Measurements from ENCODE around the gene SLC22A5. TPM values are rescaled to one million over a fixed set of nuclear protein-coding genes. Genes with fewer than 3 reads are reported as not detected.

The SLC22A5 gene
- total and polyA plus RNA-seq, 3 donors from 2014 or later, result 9.5 to 11.9 (median 11.8) TPM

DNA sequence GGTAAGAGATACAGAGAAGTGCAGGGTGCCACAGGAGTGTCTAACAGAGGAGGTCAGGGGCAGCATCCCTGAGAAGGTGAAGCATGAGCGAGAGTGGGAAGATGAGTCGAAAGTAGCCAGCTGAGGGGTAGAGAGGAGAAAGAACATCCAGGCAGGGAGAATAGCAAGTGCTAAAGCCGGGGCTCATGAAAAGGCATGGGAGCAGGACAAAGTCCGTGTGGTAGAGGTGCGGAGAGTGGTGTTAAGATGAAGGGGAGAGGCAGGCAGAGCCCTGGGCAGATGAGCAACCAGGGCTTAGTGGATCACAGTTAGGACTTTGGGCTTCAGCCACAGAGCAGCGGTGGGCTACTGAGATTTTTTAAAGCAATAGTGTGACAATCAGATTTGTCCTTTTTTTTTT is 10.5 kb downstream of the SLC22A5 start:
- no peak for DNase-seq
- no peak for TF ChIP-seq CTCF (IDR thresholded peaks at IDR 0.05)
- H3K4me1 ChIP-seq, result no peaks in the 10 kb centered on the region
- intact Hi-C loops (cut with DNase I; ENCODE audit: low total_unique reads), result no loop called here
- no peaks in the 10 kb centered on the region for H3K27me3 ChIP-seq
- no peak overlapping the region for H3K4me3 ChIP-seq
- H3K9me3 ChIP-seq, result no peaks in the 10 kb centered on the region
- WGBS, 2 donors, result 91 to 96% methylated on average over 6 of the region's 6 CpGs
- H3K27ac ChIP-seq, result no peak overlapping the region
- no peaks in the 10 kb centered on the region for H3K36me3 ChIP-seq (ENCODE audit: low read depth, missing control alignments)

GRCh38 chr5:132380741-132381140 is 11.2 kb downstream of the SLC22A5 start:
- Histone ChIP-seq H3K4me3 (no peak overlapping the region), H3K9me3 (no peaks in the 10 kb centered on the region), H3K4me1 (peaks cover 4% of the 10 kb centered on the region), H3K27ac (no peak overlapping the region), H3K27me3 (no peaks in the 10 kb centered on the region), H3K36me3 (ENCODE audit: low read depth, missing control alignments) (no peaks in the 10 kb centered on the region)
- WGBS, 2 donors, result 80 to 88% methylated on average over 2 of the region's 2 CpGs
- intact Hi-C loops (cut with DNase I; ENCODE audit: low total_unique reads), result no loop called here
- TF ChIP-seq POLR2A (IDR thresholded peaks at IDR 0.05), result no peak
- no peak for TF ChIP-seq CTCF (IDR thresholded peaks at IDR 0.05)
- no peak for DNase-seq

GRCh38 chr5:132381614-132382013 is 12.1 kb downstream of the SLC22A5 start:
- WGBS, 2 donors, result 96 to 100% methylated on average over 1 of the region's 1 CpG
- Histone ChIP-seq H3K27me3 (no peaks in the 10 kb centered on the region), H3K4me3 (no peak overlapping the region), H3K9me3 (no peaks in the 10 kb centered on the region), H3K4me1 (peaks cover 7% of the 10 kb centered on the region), H3K36me3 (ENCODE audit: low read depth, missing control alignments) (no peaks in the 10 kb centered on the region), H3K27ac (no peak overlapping the region)
- intact Hi-C loops (cut with DNase I; ENCODE audit: low total_unique reads), result no loop called here
- TF ChIP-seq POLR2A (IDR thresholded peaks at IDR 0.05) (no peak), CTCF (IDR thresholded peaks at IDR 0.05) (no peak)
- DNase-seq, result no peak

DNA sequence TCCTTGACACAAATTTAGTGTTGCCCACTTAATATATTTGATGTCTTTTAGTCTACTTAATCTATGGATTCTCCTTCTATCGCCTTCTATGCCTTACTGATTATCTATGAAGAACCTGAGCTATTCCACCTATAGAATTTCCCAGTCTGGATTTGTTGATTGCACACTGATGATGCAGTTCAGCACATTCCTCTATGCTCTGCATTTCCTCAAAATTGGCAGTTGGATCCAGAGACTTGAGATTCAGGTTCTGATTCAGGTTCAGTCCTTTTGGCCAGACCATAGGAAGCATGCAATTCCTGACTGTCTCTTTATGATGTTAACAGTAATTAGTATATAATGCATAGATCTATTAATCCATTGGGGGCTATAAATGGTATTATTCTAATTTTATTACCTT is 13.8 kb downstream of the SLC22A5 start:
- H3K27me3 ChIP-seq, result no peaks in the 10 kb centered on the region
- no peaks in the 10 kb centered on the region for H3K36me3 ChIP-seq (ENCODE audit: low read depth, missing control alignments)
- no peaks in the 10 kb centered on the region for H3K9me3 ChIP-seq
- no peak for DNase-seq
- TF ChIP-seq CTCF (IDR thresholded peaks at IDR 0.05) (no peak), POLR2A (IDR thresholded peaks at IDR 0.05) (no peak)
- no peak overlapping the region for H3K4me3 ChIP-seq
- WGBS, 2 donors, result 94 to 95% methylated on average over 1 of the region's 1 CpG
- H3K4me1 ChIP-seq, result peaks cover 22% of the 10 kb centered on the region
- intact Hi-C loops (cut with DNase I; ENCODE audit: low total_unique reads), result no loop called here
- no peak overlapping the region for H3K27ac ChIP-seq

DNA sequence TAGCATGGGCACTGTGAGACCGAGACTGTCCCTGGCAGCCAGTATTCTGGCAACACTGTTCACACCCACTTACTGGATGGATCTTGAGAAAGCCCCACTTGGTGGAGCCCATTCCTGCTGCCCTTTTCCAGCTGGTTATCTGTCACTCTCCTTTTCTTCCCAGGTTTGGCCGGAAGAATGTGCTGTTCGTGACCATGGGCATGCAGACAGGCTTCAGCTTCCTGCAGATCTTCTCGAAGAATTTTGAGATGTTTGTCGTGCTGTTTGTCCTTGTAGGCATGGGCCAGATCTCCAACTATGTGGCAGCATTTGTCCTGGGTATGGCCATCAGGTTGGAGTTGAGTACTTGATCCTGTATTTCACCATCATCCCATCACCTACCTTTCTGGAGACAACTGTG is 14.5 kb downstream of the SLC22A5 start:
- Histone ChIP-seq H3K36me3 (ENCODE audit: low read depth, missing control alignments) (no peaks in the 10 kb centered on the region), H3K27ac (no peak overlapping the region), H3K27me3 (no peaks in the 10 kb centered on the region), H3K9me3 (no peaks in the 10 kb centered on the region), H3K4me1 (peaks cover 29% of the 10 kb centered on the region), H3K4me3 (no peak overlapping the region)
- intact Hi-C loops (cut with DNase I; ENCODE audit: low total_unique reads), result no loop called here
- no peak for TF ChIP-seq CTCF (IDR thresholded peaks at IDR 0.05)
- no peak for TF ChIP-seq POLR2A (IDR thresholded peaks at IDR 0.05)
- DNase-seq, result no peak
- 79 to 90% methylated on average over 5 of the region's 5 CpGs for WGBS, 2 donors
